Immature natural killer cell (primary cell): Measurements from ENCODE around the gene INPP5F. TPM values are rescaled to one million over a fixed set of nuclear protein-coding genes. Genes with fewer than 3 reads are reported as not detected.
"Not testable (repeated sequence)": the region's sequence is repeated elsewhere in the genome, so short reads cannot be mapped to it uniquely, and the experiment has no call there.

Experiments used
- DNase-seq, 3 donors: peaks; one replicate each; pipeline ENCODE4 v3.0.0; 2022; ENCODE audit warnings: mixed read lengths in 1 of 3
- H3K27ac Mint-ChIP-seq, 6 donors: one replicate each; pipeline ENCODE4 v1.8.0; 2020; ENCODE audit warnings: mixed read lengths in 6 of 6, mild to moderate bottlenecking in 5 of 6, inconsistent platforms in 4 of 6, moderate library complexity in 3 of 6
- H3K27me3 Mint-ChIP-seq, 3 donors: one replicate each; pipeline ENCODE4 v1.8.0; 2020 to 2021; ENCODE audit warnings: low read depth in 3 of 3, mild to moderate bottlenecking in 3 of 3, mixed read lengths in 3 of 3, moderate library complexity in 3 of 3, inconsistent platforms in 1 of 3
- H3K36me3 Mint-ChIP-seq, 3 donors: one replicate each; pipeline ENCODE4 v1.8.0; 2020; ENCODE audit warnings: mixed read lengths in 3 of 3, inconsistent platforms in 2 of 3, mild to moderate bottlenecking in 2 of 3
- H3K4me1 Mint-ChIP-seq, 2 donors: one replicate each; pipeline ENCODE4 v1.8.0; 2020; ENCODE audit warnings: inconsistent platforms in 2 of 2, mild to moderate bottlenecking in 2 of 2, mixed read lengths in 2 of 2, moderate library complexity in 1 of 2
- H3K4me3 Mint-ChIP-seq, 5 donors: one replicate each; pipeline ENCODE4 v1.8.0; 2020; ENCODE audit warnings: mild to moderate bottlenecking in 5 of 5, mixed read lengths in 5 of 5, inconsistent platforms in 3 of 5, moderate library complexity in 3 of 5
- H3K9me3 Mint-ChIP-seq, 6 donors: one replicate each; pipeline ENCODE4 v1.8.0; 2020; ENCODE audit warnings: mild to moderate bottlenecking in 6 of 6, mixed read lengths in 6 of 6, inconsistent platforms in 4 of 6, moderate library complexity in 3 of 6
- polyA plus RNA-seq, 3 donors: library from polyadenylated mRNA; unstranded; fragments of 300-500 nt; fragmentation: Illumina TruSeq; gene quantifications; one replicate each; pipeline ENCODE4 v1.2.3, GENCODE V29; 2021

The INPP5F gene
- polyA plus RNA-seq, 3 donors from 2014 or later = 6.7 to 8.0 (median 6.8) TPM

DNA sequence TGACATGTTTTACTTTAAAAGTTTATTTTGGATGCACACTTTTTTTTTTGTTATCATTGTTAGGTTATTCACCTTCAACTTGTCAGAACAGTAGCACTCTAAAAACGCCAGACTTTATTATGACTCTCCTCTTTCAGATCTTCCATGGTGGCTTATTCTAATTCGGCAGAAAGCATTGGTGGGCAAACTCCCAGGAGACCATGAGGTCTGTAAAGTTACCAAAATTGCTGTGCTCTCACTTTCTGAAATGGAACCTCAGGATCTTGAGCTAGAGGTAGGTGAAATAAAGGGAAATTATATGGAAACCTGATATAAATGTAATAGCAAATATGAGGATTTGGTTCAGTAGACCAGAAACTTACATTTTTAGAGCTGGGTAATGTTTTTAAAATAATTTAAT lies 55.6 kb downstream of the INPP5F start:
- no peaks in the 10 kb centered on the region for H3K9me3 Mint-ChIP-seq
- peaks cover 32 to 38% of the 10 kb centered on the region in 2 donors for H3K4me1 Mint-ChIP-seq
- no peak for DNase-seq
- no peak overlapping the region for H3K27ac Mint-ChIP-seq
- H3K4me3 Mint-ChIP-seq = no peak overlapping the region
- H3K27me3 Mint-ChIP-seq = peaks cover 0 to 4% (median 0%) of the 10 kb centered on the region in 3 donors
- H3K36me3 Mint-ChIP-seq = peaks cover 0 to 6% (median 6%) of the 10 kb centered on the region in 3 donors

DNA sequence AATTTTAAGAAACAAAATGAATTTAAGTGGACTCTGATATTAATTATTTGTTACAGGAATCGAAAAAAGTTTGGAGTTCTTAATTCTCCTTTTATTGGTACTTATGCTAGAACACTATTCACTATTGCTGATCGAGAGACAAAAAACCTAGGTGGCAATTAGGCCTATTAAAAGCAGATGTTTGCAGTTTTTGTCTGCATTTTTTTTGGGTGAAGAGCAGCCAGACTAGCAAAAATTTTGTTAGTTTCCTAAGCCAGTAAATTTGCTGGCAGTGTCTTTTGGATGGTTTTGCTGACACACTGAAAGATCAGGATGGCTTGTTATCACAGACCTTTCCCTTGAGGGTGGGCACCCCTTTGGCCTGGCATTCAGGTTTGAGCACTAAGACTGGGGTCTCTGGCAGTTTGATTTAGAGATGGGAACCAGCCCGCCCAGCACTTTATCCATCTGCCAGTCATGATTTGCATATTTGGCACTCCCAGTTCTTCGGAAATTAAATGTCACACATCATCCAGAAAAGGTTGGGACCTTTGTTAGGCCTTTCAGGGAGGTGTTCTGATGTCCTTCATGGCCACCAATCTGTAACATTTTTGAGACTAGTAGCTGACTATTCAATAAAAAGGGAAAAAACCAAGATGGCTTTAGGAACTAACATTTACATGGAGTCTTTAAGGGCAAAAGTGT lies 57.3 kb downstream of the INPP5F start:
- DNase-seq = no peak
- no peaks in the 10 kb centered on the region for H3K9me3 Mint-ChIP-seq
- peaks cover 37 to 38% of the 10 kb centered on the region in 2 donors for H3K4me1 Mint-ChIP-seq
- peak overlapping the region in 2 of 5 donors; percentile 27 to 48 for H3K4me3 Mint-ChIP-seq
- peaks cover 0 to 4% (median 0%) of the 10 kb centered on the region in 3 donors for H3K27me3 Mint-ChIP-seq
- peak overlapping the region in 1 of 6 donors; percentile 25 for H3K27ac Mint-ChIP-seq
- peaks cover 6% of the 10 kb centered on the region in 3 donors for H3K36me3 Mint-ChIP-seq

DNA sequence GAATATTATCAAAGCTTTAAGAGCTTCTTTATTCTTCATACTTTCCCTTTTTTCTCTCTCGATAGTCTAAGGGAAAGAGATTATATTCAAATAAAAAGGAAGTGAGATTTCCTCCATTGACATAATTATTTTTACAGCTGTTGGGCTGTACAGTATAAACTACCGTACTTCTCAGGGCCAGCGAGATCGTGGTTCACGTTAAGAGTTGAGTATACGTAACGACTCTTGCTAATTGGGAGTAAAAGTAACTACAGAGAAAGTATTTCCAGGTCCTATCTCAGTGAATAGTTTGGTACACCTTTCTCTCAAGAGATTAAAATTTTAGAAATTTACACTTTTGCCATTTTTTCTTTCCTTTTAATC lies 57.8 kb downstream of the INPP5F start:
- Mint-ChIP-seq H3K36me3 (peaks cover 6% of the 10 kb centered on the region in 3 donors), H3K9me3 (no peaks in the 10 kb centered on the region), H3K27ac (peak overlapping the region in 1 of 6 donors; percentile 25), H3K4me3 (peak overlapping the region; percentile 27 to 67 (median 60)), H3K27me3 (peaks cover 0 to 4% (median 0%) of the 10 kb centered on the region in 3 donors), H3K4me1 (peaks cover 37 to 38% of the 10 kb centered on the region in 2 donors)
- no peak for DNase-seq

DNA sequence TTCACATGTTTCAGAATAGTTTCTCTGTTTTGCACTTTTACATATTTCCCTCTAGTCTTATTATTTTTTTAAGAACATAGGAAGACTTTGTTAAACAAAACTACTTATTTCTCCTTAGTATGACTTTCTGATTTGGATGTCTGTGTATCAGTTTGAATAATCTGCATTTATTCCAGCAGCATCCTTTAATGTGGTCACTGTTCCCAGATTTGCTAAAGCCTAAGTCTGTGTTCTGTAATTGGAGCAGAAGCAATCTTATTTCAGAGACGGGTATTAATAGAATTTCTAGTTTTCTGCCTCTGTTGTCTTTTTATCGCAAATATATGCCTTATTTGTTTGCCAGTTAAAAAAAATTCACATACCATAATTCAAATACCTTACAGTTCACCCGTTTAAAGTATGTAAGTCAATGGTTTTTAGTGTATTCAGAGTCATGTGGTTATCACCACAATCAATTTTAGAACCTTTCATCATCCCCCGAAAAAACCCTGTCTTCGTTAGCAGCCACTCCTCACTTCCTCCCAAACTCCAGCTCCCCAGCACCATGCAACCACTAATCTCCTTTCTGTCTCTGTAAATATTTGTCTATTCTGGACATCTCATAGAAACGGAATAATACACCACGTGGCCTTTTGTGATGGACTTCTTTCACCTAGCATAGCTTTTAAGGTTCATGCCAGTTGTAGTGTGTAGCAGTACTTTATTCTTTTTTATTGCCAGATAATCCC lies 58.7 kb downstream of the INPP5F start:
- peaks cover 6% of the 10 kb centered on the region in 3 donors for H3K36me3 Mint-ChIP-seq
- peak overlapping the region; percentile 67 to 82 (median 71) for H3K4me3 Mint-ChIP-seq
- H3K4me1 Mint-ChIP-seq = peaks cover 37 to 38% of the 10 kb centered on the region in 2 donors
- no peaks in the 10 kb centered on the region for H3K9me3 Mint-ChIP-seq
- DNase-seq = peak in 2 of 3 donors; percentile 13 to 16
- H3K27me3 Mint-ChIP-seq = peaks cover 0 to 4% (median 0%) of the 10 kb centered on the region in 3 donors
- peak overlapping the region in 5 of 6 donors; percentile 0 to 67 (median 12) for H3K27ac Mint-ChIP-seq

DNA sequence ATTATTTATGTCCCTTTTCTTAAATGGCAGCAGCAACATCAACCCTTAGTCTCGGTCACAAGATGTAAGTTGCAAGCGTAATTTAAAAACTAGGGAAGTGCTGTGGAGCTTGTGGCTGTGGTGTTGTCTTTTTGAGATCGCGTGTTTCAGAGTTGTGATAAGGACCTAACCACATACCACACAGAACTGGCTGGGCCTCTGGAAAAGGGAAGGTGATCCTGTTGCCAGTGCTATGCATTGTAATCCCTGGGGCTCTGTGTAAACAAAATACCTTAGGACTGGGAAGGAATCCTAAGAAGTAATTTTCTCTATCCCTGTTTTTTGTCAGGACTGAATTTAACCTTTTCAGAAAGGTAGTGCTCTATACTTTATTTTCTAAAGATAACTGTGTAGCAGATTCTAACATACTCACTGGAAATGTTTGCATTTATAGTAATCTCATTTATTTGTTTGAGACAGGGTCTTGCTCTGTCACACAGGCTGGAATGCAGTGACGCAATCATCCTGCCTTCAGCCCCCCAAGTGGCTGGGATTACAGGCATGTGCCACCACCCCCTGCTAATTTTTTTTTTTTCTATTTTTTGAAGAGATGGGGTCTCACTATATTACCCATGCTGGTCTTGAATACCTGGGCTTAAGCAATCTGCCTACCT lies 60.4 kb downstream of the INPP5F start:
- H3K4me3 Mint-ChIP-seq = peak overlapping the region in 2 of 5 donors; percentile 69 to 82
- peaks cover 37 to 38% of the 10 kb centered on the region in 2 donors for H3K4me1 Mint-ChIP-seq
- peaks cover 4 to 6% (median 5%) of the 10 kb centered on the region in 3 donors for H3K36me3 Mint-ChIP-seq
- peak in 2 of 3 donors; percentile 7 to 14 for DNase-seq
- H3K27ac Mint-ChIP-seq = peak overlapping the region in 1 of 6 donors; percentile 18
- H3K9me3 Mint-ChIP-seq = no peaks in the 10 kb centered on the region
- H3K27me3 Mint-ChIP-seq = peaks cover 0 to 4% (median 0%) of the 10 kb centered on the region in 3 donors

DNA sequence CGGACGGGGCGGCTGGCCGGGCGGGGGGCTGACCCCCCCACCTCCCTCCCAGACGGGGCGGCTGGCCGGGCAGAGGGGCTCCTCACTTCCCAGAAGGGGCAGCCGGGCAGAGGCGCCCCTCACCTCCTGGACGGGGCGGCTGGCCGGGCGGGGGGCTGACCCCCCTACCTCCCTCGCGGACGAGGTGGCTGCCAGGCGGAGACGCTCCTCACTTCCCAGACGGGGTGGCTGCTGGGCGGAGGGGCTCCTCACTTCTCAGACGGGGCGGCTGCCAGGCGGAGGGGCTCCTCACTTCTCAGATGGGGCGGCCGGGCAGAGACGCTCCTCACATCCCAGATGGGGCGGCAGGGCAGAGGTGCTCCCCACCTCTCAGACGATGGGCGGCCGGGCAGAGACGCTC lies 69.3 kb downstream of the INPP5F start:
- H3K4me3 Mint-ChIP-seq, H3K27ac Mint-ChIP-seq, H3K9me3 Mint-ChIP-seq, DNase-seq, H3K27me3 Mint-ChIP-seq, H3K4me1 Mint-ChIP-seq: not testable (repeated sequence)
- H3K36me3 Mint-ChIP-seq = peaks cover 21 to 30% (median 23%) of the 10 kb centered on the region in 3 donors

DNA sequence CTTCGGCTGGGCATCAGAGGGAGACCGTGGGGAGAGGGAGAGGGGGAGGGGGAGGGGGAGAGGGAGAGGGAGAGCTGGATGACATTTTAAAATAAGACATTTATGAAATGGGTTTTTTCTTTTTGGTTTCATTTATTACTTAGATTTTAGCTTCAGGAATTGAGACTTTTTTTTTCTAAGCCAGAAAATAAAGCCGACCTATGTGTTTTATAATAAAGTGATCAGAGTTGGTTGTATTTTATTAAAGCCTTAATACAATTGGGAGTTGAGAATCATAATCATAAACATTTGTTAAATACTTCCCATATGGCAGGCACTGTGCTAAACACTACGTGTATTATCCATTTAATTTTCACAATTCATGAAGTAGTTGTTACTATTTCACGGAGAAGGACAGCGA lies 70.2 kb downstream of the INPP5F start:
- DNase-seq = no peak
- Mint-ChIP-seq H3K27ac (no peak overlapping the region), H3K4me3 (no peak overlapping the region), H3K4me1 (peaks cover 0 to 8% of the 10 kb centered on the region in 2 donors), H3K9me3 (no peaks in the 10 kb centered on the region), H3K36me3 (peaks cover 23 to 30% (median 26%) of the 10 kb centered on the region in 3 donors), H3K27me3 (no peaks in the 10 kb centered on the region)

DNA sequence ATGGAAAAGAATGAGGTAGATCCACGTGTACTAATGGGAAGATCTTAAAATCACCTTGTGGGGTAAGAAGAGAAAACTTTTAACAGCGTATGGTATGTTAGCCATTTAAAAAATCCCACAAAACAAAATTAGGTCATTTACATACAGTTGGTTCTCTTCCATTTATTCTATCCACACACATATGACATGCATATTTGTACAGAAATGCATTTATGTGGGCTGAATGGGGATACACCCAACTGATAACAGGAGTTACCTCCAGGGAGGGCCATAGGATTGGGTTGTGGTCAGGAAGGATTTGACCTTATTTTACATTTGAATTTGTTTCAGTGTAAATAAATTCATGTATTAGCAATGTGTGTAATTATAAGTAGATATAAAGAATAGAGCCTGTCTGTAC lies 75.3 kb downstream of the INPP5F start:
- H3K27ac Mint-ChIP-seq = no peak overlapping the region
- H3K9me3 Mint-ChIP-seq = no peaks in the 10 kb centered on the region
- H3K27me3 Mint-ChIP-seq = no peaks in the 10 kb centered on the region
- peaks cover 36 to 42% (median 40%) of the 10 kb centered on the region in 3 donors for H3K36me3 Mint-ChIP-seq
- H3K4me1 Mint-ChIP-seq = no peaks in the 10 kb centered on the region
- no peak for DNase-seq
- H3K4me3 Mint-ChIP-seq = no peak overlapping the region

DNA sequence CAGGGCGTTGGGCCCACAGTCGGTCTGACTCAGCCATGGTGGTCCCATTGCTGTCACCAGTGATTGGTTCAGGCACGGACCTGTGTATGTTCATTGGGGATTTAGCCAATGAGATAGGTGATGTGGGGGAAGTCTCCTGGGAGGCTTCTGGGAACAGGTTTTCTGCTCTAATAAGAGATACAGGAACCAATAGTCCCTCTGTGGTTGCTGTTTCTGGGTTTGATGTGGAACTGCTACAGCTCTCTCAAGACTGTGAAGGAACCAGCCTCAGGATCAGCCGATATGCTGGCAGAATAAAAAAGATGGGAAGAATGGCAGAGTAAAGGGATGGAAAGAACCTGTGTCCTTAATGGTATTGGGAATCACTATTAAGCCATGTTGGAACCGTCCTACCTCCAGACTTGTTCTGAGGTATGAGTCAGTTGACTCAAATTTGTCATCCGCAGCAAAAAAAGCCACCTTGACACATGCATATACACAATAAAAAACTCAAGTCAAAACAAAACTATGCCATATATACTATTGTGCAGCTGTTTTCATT lies 76.2 kb downstream of the INPP5F start:
- no peak for DNase-seq
- Mint-ChIP-seq H3K27me3 (no peaks in the 10 kb centered on the region), H3K27ac (no peak overlapping the region), H3K36me3 (peaks cover 28 to 33% (median 32%) of the 10 kb centered on the region in 3 donors), H3K4me1 (no peaks in the 10 kb centered on the region), H3K4me3 (no peak overlapping the region), H3K9me3 (no peaks in the 10 kb centered on the region)

DNA sequence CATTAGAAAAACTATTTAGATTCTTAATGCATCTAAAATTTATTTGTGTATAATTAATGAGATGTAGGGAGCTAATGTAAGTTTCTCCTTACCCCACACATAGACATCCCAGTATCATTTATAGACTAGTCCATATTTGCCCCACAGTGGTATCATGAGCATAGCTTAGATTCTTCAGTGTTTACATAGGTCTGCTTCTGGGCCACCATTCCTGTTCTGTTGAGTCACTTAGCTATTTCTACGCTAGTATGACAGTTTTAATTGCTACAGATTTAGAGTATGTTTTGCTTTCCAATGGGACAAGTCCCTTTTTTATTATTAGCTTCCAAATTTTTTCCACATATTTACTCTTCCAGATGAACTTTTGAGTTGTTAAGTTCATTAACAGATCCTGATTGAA lies 77.4 kb downstream of the INPP5F start:
- no peaks in the 10 kb centered on the region for H3K27me3 Mint-ChIP-seq
- H3K36me3 Mint-ChIP-seq = peaks cover 24 to 34% (median 32%) of the 10 kb centered on the region in 3 donors
- no peak overlapping the region for H3K4me3 Mint-ChIP-seq
- H3K27ac Mint-ChIP-seq = no peak overlapping the region
- no peaks in the 10 kb centered on the region for H3K9me3 Mint-ChIP-seq
- no peak for DNase-seq
- peaks cover 4 to 7% of the 10 kb centered on the region in 2 donors for H3K4me1 Mint-ChIP-seq

DNA sequence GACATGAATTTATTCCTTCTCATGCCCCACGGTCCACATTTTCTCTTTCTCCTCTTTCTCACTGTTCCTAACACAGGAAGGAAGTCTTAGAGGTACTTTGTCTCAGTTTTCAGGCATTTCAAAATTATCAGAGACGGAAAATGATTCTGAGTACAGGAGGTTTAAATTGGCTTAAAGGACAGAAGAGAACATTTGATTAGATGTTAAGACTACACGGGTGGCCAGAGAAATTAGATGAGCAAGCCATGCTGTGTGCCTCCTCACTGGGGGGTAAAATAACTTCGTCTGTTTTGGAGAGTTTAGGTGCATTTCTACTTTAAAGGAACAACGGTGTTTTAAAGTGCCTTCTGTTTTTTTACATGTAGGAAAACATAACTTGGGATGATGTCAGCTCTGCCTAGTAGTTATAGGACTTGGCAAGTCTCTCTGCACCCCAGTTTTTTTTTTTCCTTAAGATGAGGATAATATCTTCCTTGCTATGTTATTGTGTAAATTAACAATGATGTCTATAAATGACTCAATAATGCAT lies 79.9 kb downstream of the INPP5F start:
- DNase-seq = no peak
- Mint-ChIP-seq H3K27me3 (no peaks in the 10 kb centered on the region), H3K4me3 (no peak overlapping the region), H3K27ac (no peak overlapping the region), H3K4me1 (peaks cover 4 to 9% of the 10 kb centered on the region in 2 donors), H3K36me3 (peaks cover 19 to 34% (median 34%) of the 10 kb centered on the region in 3 donors), H3K9me3 (no peaks in the 10 kb centered on the region)

DNA sequence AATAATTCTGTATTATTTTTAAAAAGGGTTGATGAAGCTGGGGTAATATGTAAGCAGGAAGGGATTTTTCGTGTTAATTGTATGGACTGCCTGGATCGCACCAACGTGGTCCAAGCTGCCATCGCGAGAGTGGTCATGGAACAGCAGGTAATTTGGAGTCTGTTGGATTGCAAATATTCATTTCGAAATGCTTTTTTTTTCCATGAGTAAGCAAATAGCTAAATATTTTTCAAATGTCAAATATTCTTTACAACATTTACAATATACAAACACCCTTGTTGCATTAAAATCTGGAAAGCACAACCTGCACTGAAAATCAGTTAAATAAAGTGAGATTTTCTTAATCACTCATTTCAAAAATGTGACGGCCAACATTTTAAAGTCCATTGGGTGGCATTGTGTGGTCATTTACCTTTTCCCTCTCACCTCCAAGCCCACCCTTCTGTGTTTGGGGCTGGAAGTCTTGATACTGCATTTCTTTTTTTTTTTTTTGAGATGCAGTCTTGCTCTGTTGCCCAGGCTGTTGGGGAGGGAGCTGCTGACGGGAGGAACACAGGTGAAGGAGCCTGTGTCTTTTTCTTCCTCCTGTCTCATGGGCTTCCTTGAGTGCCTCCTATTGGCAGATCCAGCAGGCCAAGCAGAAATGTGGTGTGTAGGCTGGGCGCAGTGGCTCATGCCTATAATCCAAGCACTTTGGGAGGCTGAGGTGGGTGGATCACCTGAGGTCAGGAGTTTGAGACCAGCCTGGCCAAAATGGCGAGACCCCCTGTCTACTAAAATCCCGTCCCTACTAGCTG lies 80.7 kb downstream of the INPP5F start:
- DNase-seq = no peak
- no peak overlapping the region for H3K4me3 Mint-ChIP-seq
- no peaks in the 10 kb centered on the region for H3K9me3 Mint-ChIP-seq
- peaks cover 19 to 41% (median 37%) of the 10 kb centered on the region in 3 donors for H3K36me3 Mint-ChIP-seq
- H3K4me1 Mint-ChIP-seq = peaks cover 4 to 9% of the 10 kb centered on the region in 2 donors
- H3K27ac Mint-ChIP-seq = no peak overlapping the region
- H3K27me3 Mint-ChIP-seq = no peaks in the 10 kb centered on the region
